Measurements from ENCODE around the gene TRIM72. TPM values are rescaled to one million over a fixed set of nuclear protein-coding genes. Genes with fewer than 3 reads are reported as not detected.
A peak's percentile ranks its signal among the peaks of the same experiment; 100 is the strongest.

TRIM72 gene
- total and polyA plus RNA-seq, 9 of the 15 experiments (the other 6 are each of a cell fraction or from before 2014, with no cell fraction given): under 0.01 TPM; not detected in 8

- TF ChIP-seq PCBP1 (IDR thresholded peaks at IDR 0.05; ENCODE audit: low read depth, low read length, poor library complexity, severe bottlenecking) (no peak), E2F8 (IDR thresholded peaks at IDR 0.05; ENCODE audit: low read depth, partially characterized antibody) (peak; percentile 21), XRCC5 (IDR thresholded peaks at IDR 0.05; ENCODE audit: low read depth, low read length) (no peak), TAF9B (IDR thresholded peaks at IDR 0.05; ENCODE audit: partially characterized antibody) (no peak)
Observed at GRCh38 chr16:31189412-31189778, 24.5 kb upstream of the TRIM72 start (continued).

GRCh38 chr16:31190061-31190460 is 23.9 kb upstream of the TRIM72 start:
- no peak overlapping the region for H3K4me3 ChIP-seq
- H3K27ac ChIP-seq (ENCODE audit: extremely low read depth, low read depth, low read length): no peak overlapping the region
- WGBS (ENCODE audit: insufficient coverage, low coverage, missing lambda C conversion rate): 99% methylated on average over 12 of the region's 12 CpGs
- peaks cover 53% of the 10 kb centered on the region for H3K79me2 ChIP-seq (ENCODE audit: control insufficient read depth, insufficient read depth, low read length)
- H3K9ac ChIP-seq (ENCODE audit: insufficient read depth in 1 of 2, low read depth in 2 of 2, low read length in 2 of 2): no peak overlapping the region
- no peak for FAIRE-seq
- peak; percentile 71 for TF ChIP-seq SUPT5H (IDR thresholded peaks at IDR 0.05)
- peak; percentile 12; the same call in 1 of the 2 replicates for TF ChIP-seq POLR2G (IDR thresholded peaks at IDR 0.05; ENCODE audit: low read depth, low read length)
- TF ChIP-seq POLR2AphosphoS2 (IDR thresholded peaks at IDR 0.05; ENCODE audit: low read length): peak; percentile 65; the same call in 1 of the 2 replicates
- TF ChIP-seq RBM39 (optimal IDR thresholded peaks at IDR 0.05; ENCODE audit: low read depth, low read length): peak; percentile 12
- TF ChIP-seq RBFOX2 (IDR thresholded peaks at IDR 0.05; ENCODE audit: low read depth, low read length): peak; percentile 32; the same call in 1 of the 2 replicates
- peak; percentile 24 for TF ChIP-seq POLR2B (IDR thresholded peaks at IDR 0.05; ENCODE audit: low read depth, partially characterized antibody)
- peak; percentile 68; the same call in 1 of the 2 replicates for TF ChIP-seq HBP1 (CRISPR knock-in tag; IDR thresholded peaks at IDR 0.05)
- no peak for TF ChIP-seq CHCHD3 (CRISPR knock-in tag; IDR thresholded peaks at IDR 0.05)
- TF ChIP-seq POLR2A (conservative IDR thresholded peaks at IDR 0.05): peak; percentile 67
- TF ChIP-seq JUND (IDR thresholded peaks at IDR 0.05; ENCODE audit: borderline replicate concordance, low read depth, low read length): no peak
- no peak for TF ChIP-seq JUND (tag; IDR thresholded peaks at IDR 0.05; ENCODE audit: borderline replicate concordance, low read depth, low read length)
- no TSS peak for BruUV-seq (replicated peaks)
- peak in 1 of 4 experiments; percentile 8 for DNase-seq (ENCODE audit: extremely low read depth in 1 of 4, low spot score in 3 of 4)
- H3K4me2 ChIP-seq (ENCODE audit: insufficient read depth, low read length): no peak overlapping the region
- no peaks in the 10 kb centered on the region for H3K27me3 ChIP-seq (ENCODE audit: control insufficient read depth in 2 of 2, insufficient read depth in 2 of 2, low read length in 2 of 2)
- peaks cover 17% of the 10 kb centered on the region for H4K20me1 ChIP-seq (replicated peaks; ENCODE audit: control insufficient read depth, insufficient read depth, low read length)
- in situ Hi-C loops (cut with MboI) (no loop called here), intact Hi-C loops (cut with micrococcal nuclease) (no loop called here)
- peaks cover 100% of the 10 kb centered on the region for H3K36me3 ChIP-seq (ENCODE audit: control insufficient read depth, insufficient read depth, low read length)
- POLR2A ChIA-PET: interaction anchor here (0.6 to 8.2 kb wide), 13 partner anchors 8 to 280 kb away, joined by 3 to 63 read pairs (median 3); partner anchors contain the start of genes FUS, PYCARD, PYDC1 and TRIM72
- CTCF ChIA-PET (ENCODE audit: low intra/inter-chr PET ratio): no interaction called here
- ATAC-seq: no peak
- H2AFZ ChIP-seq (ENCODE audit: low read depth, low read length): no peak overlapping the region
- H3K9me1 ChIP-seq (ENCODE audit: control insufficient read depth, insufficient read depth, low read length): peaks cover 3% of the 10 kb centered on the region
- H3K9me3 ChIP-seq (replicated peaks; ENCODE audit: control insufficient read depth, insufficient read depth, low read depth, low read length): no peaks in the 10 kb centered on the region
- H3K4me1 ChIP-seq (replicated peaks in 1 of 2; ENCODE audit: control insufficient read depth in 2 of 2, insufficient read depth in 2 of 2, low read length in 2 of 2): peaks cover 0 to under 1% of the 10 kb centered on the region in 2 experiments; a peak in 2 of 5 replicates

Measured in K562 (cell line).